Activated naive CD8-positive, alpha-beta T cell (primary cell): ENCODE results near the gene PCBP4.

ENCODE experiments used
- H3K27ac Mint-ChIP-seq: one replicate; pipeline ENCODE4 v1.8.0; 2021; ENCODE audit warnings: mixed read lengths
- H3K27me3 Mint-ChIP-seq: one replicate; pipeline ENCODE4 v1.8.0; 2021; ENCODE audit warnings: mixed read lengths
- H3K36me3 Mint-ChIP-seq: one replicate; pipeline ENCODE4 v1.8.0; 2021; ENCODE audit warnings: mixed read lengths
- H3K4me1 Mint-ChIP-seq: one replicate; pipeline ENCODE4 v1.8.0; 2021; ENCODE audit warnings: low read depth, mixed read lengths
- H3K4me3 Mint-ChIP-seq: one replicate; pipeline ENCODE4 v1.8.0; 2021; ENCODE audit warnings: mild to moderate bottlenecking, mixed read lengths
- H3K9me3 Mint-ChIP-seq: one replicate; pipeline ENCODE4 v1.8.0; 2021; ENCODE audit warnings: low read depth, mixed read lengths

The PCBP4 gene

DNA sequence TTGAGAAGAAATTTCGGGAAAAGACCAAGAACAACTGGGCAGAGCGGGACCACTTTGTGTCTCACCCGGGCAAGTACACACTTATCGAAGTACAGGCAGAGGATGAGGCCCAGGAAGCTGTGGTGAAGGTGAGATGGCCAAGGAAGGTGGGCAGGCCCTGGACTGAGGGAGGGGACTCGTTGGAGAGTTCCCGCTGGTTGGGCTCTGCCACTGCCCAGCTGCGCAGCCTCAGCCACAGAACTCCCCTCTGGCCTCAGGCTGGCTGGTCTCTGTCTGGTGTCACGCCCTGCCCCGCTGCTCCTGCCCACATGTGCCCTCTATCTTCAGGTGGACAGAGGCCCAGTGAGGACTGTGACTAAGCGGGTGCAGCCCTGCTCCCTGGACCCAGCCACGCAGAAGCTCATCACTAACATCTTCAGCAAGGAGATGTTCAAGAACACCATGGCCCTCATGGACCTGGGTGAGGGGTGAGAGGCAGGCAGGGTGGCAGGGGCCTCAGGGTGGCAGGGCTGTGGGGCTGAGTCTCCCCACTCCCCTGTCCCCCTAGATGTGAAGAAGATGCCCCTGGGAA lies 22.7 kb downstream of the PCBP4 start:
- Mint-ChIP-seq H3K27ac (peak overlapping the region; percentile 43), H3K4me3 (no peak overlapping the region), H3K27me3 (no peaks in the 10 kb centered on the region), H3K9me3 (no peaks in the 10 kb centered on the region), H3K4me1 (peaks cover 21% of the 10 kb centered on the region), H3K36me3 (peaks cover 4% of the 10 kb centered on the region)

DNA sequence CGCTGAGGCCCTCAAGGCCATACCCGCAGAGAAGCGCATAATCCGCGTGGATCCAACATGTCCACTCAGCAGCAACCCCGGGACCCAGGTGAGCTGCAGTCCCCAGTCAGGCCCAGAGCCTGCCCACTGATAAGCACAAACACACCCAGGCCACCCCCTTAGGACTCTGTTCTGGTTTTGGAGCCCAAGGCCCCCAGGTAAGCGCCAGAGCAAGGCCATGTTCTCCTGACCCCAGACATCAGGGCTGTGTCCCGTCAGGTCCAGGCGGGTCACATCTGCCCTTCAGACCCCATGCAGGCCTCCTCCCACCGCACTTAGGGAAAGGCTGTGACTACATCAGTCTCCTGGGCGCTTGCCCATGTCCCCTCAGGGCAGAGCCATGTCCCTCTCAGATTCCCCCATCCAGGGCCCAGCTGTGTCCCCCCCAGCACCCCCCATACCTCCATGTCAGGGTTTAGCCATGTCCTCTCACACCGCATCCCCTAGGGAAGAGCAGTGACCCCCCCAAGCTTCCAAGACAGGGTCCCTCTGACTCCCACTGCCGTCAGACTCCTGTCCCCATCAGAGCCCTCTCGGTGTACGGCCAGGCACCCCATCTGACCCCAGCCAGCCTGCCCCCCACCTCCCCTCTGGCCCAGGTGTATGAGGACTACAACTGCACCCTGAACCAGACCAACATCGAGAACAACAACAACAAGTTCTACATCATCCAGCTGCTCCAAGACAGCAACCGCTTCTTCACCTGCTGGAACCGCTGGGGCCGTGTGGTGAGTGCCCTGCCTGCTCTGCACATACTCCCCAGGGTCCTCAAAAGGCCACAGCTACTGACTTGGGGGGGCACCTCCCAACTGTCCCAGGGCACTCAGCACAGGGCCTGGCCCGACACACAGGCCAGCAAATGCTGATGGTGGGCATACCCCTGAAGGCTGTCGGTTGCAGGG lies 23.5 kb downstream of the PCBP4 start:
- H3K27ac Mint-ChIP-seq, result peak overlapping the region; percentile 43
- H3K9me3 Mint-ChIP-seq, result no peaks in the 10 kb centered on the region
- peaks cover 4% of the 10 kb centered on the region for H3K36me3 Mint-ChIP-seq
- peaks cover 27% of the 10 kb centered on the region for H3K4me1 Mint-ChIP-seq
- H3K4me3 Mint-ChIP-seq, result peak overlapping the region; percentile 41
- H3K27me3 Mint-ChIP-seq, result no peaks in the 10 kb centered on the region

DNA sequence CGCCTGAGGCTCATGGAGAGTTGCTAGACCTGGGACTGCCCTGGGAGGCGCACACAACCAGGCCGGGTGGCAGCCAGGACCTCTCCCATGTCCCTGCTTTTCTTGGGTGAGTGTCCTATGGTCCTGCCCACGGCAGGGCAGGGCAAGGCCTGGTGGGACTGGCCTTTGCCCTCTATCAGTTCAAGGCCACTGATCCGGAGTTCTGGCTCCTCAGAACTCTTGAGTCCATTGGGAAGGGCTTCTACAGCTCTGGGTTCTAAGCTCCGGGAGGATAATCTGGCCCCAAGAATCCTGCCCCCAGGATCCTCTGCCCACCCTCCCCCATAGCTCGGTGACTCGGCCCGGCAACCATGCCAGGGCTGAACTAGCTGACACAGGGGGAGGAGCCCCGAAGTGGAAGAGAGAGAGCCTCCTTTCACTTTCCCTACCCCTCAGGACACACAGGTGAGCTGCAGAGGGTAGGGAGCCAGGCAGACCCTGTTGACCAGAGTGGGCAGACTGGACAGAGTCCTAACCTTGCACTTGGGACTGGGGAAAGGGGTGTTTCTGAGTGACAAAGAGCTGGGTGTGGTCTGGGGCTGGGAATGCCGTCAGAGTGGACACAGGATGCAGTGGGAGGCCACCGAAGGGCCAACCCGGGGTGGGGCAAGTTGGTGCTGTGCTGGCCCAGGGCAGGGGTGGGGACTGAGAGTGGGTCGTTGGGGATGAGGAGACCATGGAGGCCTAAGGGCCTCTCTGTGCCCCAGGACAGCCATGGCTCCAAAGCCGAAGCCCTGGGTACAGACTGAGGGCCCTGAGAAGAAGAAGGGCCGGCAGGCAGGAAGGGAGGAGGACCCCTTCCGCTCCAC lies 24.4 kb downstream of the PCBP4 start:
- no peaks in the 10 kb centered on the region for H3K27me3 Mint-ChIP-seq
- H3K4me1 Mint-ChIP-seq, result peaks cover 28% of the 10 kb centered on the region
- H3K27ac Mint-ChIP-seq, result peak overlapping the region; percentile 87
- H3K36me3 Mint-ChIP-seq, result peaks cover 4% of the 10 kb centered on the region
- no peaks in the 10 kb centered on the region for H3K9me3 Mint-ChIP-seq
- H3K4me3 Mint-ChIP-seq, result peak overlapping the region; percentile 98

GRCh38 chr3:51941798-51942602 lies 25.3 kb downstream of the PCBP4 start, which contains the start of the genes PARP3 and RRP9:
PARP3 (plus strand) TSS chr3:51942363; CDS start chr3:51943356, 993 bp downstream.
RRP9 (minus strand) TSS chr3:51941904; CDS start chr3:51941867, 37 bp downstream.
- H3K4me1 Mint-ChIP-seq, result peaks cover 28% of the 10 kb centered on the region

GRCh38 chr3:51941463-51941797 lies 25.8 kb downstream of the PCBP4 start:
- no peaks in the 10 kb centered on the region for H3K9me3 Mint-ChIP-seq
- H3K36me3 Mint-ChIP-seq, result peaks cover 4% of the 10 kb centered on the region
- H3K27me3 Mint-ChIP-seq, result no peaks in the 10 kb centered on the region
- H3K4me3 Mint-ChIP-seq, result peak overlapping the region; percentile 98
- peak overlapping the region; percentile 89 for H3K27ac Mint-ChIP-seq
- peaks cover 28% of the 10 kb centered on the region for H3K4me1 Mint-ChIP-seq

More at GRCh38 chr3:51941798-51942602, 25.3 kb downstream of the PCBP4 start, which contains the start of the genes PARP3 and RRP9:
- Mint-ChIP-seq H3K27ac (peak within 1 kb of the TSS; percentile 89), H3K4me3 (peak within 1 kb of the TSS; percentile 98), H3K27me3 (no peaks in the 10 kb centered on the region), H3K36me3 (peaks cover 4% of the 10 kb centered on the region), H3K9me3 (no peaks in the 10 kb centered on the region)

- peaks cover 28% of the 10 kb centered on the region for H3K4me1 Mint-ChIP-seq
- H3K27me3 Mint-ChIP-seq, result no peaks in the 10 kb centered on the region
- H3K27ac Mint-ChIP-seq, result peak overlapping the region; percentile 89
- H3K36me3 Mint-ChIP-seq, result peaks cover 4% of the 10 kb centered on the region
- H3K9me3 Mint-ChIP-seq, result no peaks in the 10 kb centered on the region
- H3K4me3 Mint-ChIP-seq, result peak overlapping the region; percentile 98
Measured at GRCh38 chr3:51940648-51941462, 26.4 kb downstream of the PCBP4 start.

GRCh38 chr3:51938780-51939425 lies 28.4 kb downstream of the PCBP4 start:
- Mint-ChIP-seq H3K27me3 (no peaks in the 10 kb centered on the region), H3K36me3 (peaks cover 4% of the 10 kb centered on the region), H3K27ac (peak overlapping the region; percentile 8), H3K4me3 (peak overlapping the region; percentile 98), H3K9me3 (no peaks in the 10 kb centered on the region), H3K4me1 (peaks cover 27% of the 10 kb centered on the region)

DNA sequence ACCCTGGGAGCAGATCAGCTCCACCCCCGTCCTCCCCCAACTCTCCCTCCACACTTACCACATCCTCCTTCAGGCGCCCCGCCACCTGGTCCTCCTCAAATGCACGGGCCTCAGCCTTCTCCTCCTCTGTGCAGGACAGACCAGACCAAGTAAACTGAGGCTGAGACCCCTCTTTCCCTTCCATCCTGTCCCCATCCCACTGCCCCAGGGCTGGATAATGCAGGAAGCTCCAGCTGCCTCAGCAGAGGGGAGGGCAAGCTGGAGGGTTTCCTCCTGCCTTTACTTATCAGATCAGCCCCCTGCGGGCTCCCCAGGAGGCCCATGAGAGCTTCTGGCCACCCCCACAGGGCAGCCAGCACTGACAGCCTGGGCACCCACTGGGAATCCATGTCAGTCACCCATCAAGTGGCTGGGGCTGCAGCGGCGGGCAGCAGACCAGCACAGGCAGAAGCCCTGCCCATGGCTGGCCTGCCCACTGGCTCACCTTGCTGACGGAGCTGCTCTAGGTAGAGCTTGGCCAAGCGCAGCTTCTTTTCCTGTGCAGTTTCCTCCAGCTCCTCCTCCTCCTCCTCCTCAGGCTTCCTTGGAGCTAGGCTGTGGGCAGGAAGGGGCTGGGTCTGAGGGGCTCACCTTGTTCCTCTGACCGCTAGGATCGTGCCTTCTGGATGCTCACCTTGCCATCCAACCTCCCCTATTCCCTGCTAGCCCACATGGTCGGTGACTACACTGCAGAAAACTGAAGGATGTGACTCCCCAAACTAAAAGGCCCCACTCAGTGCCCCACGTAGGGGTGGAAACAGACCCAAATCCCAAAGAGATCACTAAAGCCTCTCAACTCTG lies 29.4 kb downstream of the PCBP4 start:
- Mint-ChIP-seq H3K36me3 (peaks cover 4% of the 10 kb centered on the region), H3K27me3 (no peaks in the 10 kb centered on the region), H3K27ac (peak overlapping the region; percentile 22), H3K9me3 (no peaks in the 10 kb centered on the region), H3K4me3 (no peak overlapping the region), H3K4me1 (peaks cover 24% of the 10 kb centered on the region)

DNA sequence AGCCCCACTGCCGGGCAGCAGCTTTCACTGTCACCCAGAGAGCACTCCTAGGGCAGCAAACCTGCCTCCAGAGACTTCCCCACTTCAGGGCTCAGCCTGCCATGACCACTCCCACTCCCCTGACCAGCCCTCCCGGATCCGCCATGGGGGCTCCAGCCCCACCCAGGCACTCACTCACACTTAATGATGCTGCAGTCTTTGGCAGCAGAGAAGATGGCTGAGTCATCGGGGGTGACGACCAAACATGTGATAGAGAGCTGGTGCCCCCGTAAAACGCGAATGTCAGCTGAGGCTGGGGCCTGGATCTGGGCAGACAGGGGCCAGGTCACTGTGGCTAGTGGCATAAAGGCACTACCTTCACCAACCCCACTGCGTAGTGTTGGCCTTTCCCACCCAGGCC lies 30.2 kb downstream of the PCBP4 start:
- Mint-ChIP-seq H3K36me3 (peaks cover 4% of the 10 kb centered on the region), H3K27ac (no peak overlapping the region), H3K4me3 (no peak overlapping the region), H3K9me3 (no peaks in the 10 kb centered on the region), H3K27me3 (no peaks in the 10 kb centered on the region), H3K4me1 (peaks cover 22% of the 10 kb centered on the region)

- Mint-ChIP-seq H3K4me3 (no peak overlapping the region), H3K4me1 (peaks cover 22% of the 10 kb centered on the region), H3K36me3 (peaks cover 5% of the 10 kb centered on the region), H3K27me3 (no peaks in the 10 kb centered on the region), H3K27ac (no peak overlapping the region), H3K9me3 (no peaks in the 10 kb centered on the region)
Measured at GRCh38 chr3:51935886-51936755, 31.1 kb downstream of the PCBP4 start.

DNA sequence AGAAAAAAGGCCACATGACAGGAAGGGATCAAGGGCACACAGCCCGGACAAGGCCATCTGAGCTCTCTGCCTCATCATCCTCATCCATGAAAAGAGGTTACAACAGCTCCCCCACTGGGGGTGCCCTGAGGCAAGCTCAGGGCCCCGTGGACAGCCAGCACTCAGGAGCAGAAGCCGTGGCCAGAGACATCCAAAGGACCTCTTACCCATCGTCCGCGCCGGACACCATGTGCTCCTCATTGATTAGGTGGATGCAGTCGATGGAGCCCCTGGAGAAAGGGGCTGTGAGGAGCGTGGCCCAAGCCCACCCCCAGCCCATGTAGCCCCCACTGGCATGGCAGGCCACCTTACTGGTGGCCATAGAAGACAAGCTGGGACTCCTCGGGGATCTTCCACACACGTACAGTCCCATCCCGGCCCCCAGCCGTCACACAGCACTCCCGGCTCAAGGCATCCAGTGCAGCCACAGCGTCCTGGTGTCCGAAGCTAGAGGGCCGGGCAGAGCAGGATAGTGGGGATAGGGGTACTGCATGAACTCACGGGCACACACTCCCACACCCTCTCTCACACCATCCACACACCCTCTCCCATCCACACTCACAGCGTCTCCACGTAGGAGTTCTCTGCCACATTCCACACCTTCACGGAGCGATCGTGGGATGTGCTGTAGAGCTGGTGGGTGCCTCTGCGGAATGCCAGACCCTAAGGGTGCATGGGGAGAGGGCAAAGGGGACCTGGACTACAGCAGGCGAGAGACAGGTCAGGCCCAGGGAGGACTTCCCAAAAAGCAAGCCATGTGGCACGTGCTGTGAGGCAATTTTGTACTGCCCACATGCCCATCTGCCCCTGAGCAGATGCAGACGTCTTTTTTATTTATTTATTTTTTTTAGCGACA lies 32.0 kb downstream of the PCBP4 start:
- Mint-ChIP-seq H3K4me1 (peaks cover 14% of the 10 kb centered on the region), H3K9me3 (no peaks in the 10 kb centered on the region), H3K27me3 (no peaks in the 10 kb centered on the region), H3K4me3 (no peak overlapping the region), H3K36me3 (peaks cover 3% of the 10 kb centered on the region), H3K27ac (no peak overlapping the region)
